ENCODE results near the gene CNN2.

Gene CNN2

GRCh38 chr19:1062387-1063029, 36.1 kb downstream of the CNN2 start:
- DNase-seq (ENCODE audit: insufficient read length) (no peak), FAIRE-seq (no peak)
- no peak for TF ChIP-seq POLR2AphosphoS5 (IDR thresholded peaks at IDR 0.05; ENCODE audit: low read depth, low read length)
- no peak for TF ChIP-seq TAF1 (IDR thresholded peaks at IDR 0.05; ENCODE audit: borderline replicate concordance, low read depth, low read length)
- no peak for TF ChIP-seq POLR2A (IDR thresholded peaks at IDR 0.05; ENCODE audit: low read depth, low read length)

- DNase-seq (ENCODE audit: insufficient read length), result no peak
- FAIRE-seq, result peak; percentile 95
- TF ChIP-seq POLR2A (IDR thresholded peaks at IDR 0.05; ENCODE audit: low read depth, low read length) (no peak), TAF1 (IDR thresholded peaks at IDR 0.05; ENCODE audit: borderline replicate concordance, low read depth, low read length) (no peak), POLR2AphosphoS5 (IDR thresholded peaks at IDR 0.05; ENCODE audit: low read depth, low read length) (no peak)
Observed at GRCh38 chr19:1063030-1063908, 36.9 kb downstream of the CNN2 start.

- DNase-seq (ENCODE audit: insufficient read length) (no peak), FAIRE-seq (no peak)
Observed at GRCh38 chr19:1063909-1064660, 37.7 kb downstream of the CNN2 start.

GRCh38 chr19:1064661-1065605, 38.5 kb downstream of the CNN2 start:
- DNase-seq (ENCODE audit: insufficient read length) (peak; percentile 81), FAIRE-seq (peak; percentile 94)
- TF ChIP-seq POLR2A (IDR thresholded peaks at IDR 0.05; ENCODE audit: low read depth, low read length), result no peak
- TF ChIP-seq POLR2AphosphoS5 (IDR thresholded peaks at IDR 0.05; ENCODE audit: low read depth, low read length), result no peak
- TF ChIP-seq TAF1 (IDR thresholded peaks at IDR 0.05; ENCODE audit: borderline replicate concordance, low read depth, low read length), result no peak

More at GRCh38 chr19:1063909-1064660, 37.7 kb downstream of the CNN2 start:
- TF ChIP-seq POLR2AphosphoS5 (IDR thresholded peaks at IDR 0.05; ENCODE audit: low read depth, low read length) (no peak), TAF1 (IDR thresholded peaks at IDR 0.05; ENCODE audit: borderline replicate concordance, low read depth, low read length) (no peak), POLR2A (IDR thresholded peaks at IDR 0.05; ENCODE audit: low read depth, low read length) (no peak)

GRCh38 chr19:1065606-1066109, 39.2 kb downstream of the CNN2 start:
- DNase-seq (ENCODE audit: insufficient read length) (no peak), FAIRE-seq (no peak)
- TF ChIP-seq TAF1 (IDR thresholded peaks at IDR 0.05; ENCODE audit: borderline replicate concordance, low read depth, low read length), result no peak
- TF ChIP-seq POLR2AphosphoS5 (IDR thresholded peaks at IDR 0.05; ENCODE audit: low read depth, low read length), result no peak
- no peak for TF ChIP-seq POLR2A (IDR thresholded peaks at IDR 0.05; ENCODE audit: low read depth, low read length)

- no peak for DNase-seq (ENCODE audit: insufficient read length)
- peak; percentile 67 for FAIRE-seq
- TF ChIP-seq POLR2AphosphoS5 (IDR thresholded peaks at IDR 0.05; ENCODE audit: low read depth, low read length) (no peak), TAF1 (IDR thresholded peaks at IDR 0.05; ENCODE audit: borderline replicate concordance, low read depth, low read length) (no peak), POLR2A (IDR thresholded peaks at IDR 0.05; ENCODE audit: low read depth, low read length) (no peak)
Observed at GRCh38 chr19:1066251-1066747, 39.9 kb downstream of the CNN2 start.

GRCh38 chr19:1066748-1067340, 40.4 kb downstream of the CNN2 start, which contains the start of gene ARHGAP45:
Gene ARHGAP45, plus strand, starts transcription at chr19:1067167. Its CDS starts 239 bp downstream, at chr19:1067406.
- TF ChIP-seq TAF1 (IDR thresholded peaks at IDR 0.05; ENCODE audit: borderline replicate concordance, low read depth, low read length), result no peak
- 0 out of 2 replicates have a peak, but pooled peaks have one; percentile 11 for TF ChIP-seq POLR2AphosphoS5 (IDR thresholded peaks at IDR 0.05; ENCODE audit: low read depth, low read length)
- DNase-seq (ENCODE audit: insufficient read length) (peak; percentile 81), FAIRE-seq (peak; percentile 91)

GRCh38 chr19:1067341-1067957, 41.0 kb downstream of the CNN2 start:
- TF ChIP-seq POLR2AphosphoS5 (IDR thresholded peaks at IDR 0.05; ENCODE audit: low read depth, low read length) (no peak), POLR2A (IDR thresholded peaks at IDR 0.05; ENCODE audit: low read depth, low read length) (0 out of 2 replicates have a peak, but pooled peaks have one; percentile 16)
- DNase-seq (ENCODE audit: insufficient read length) (no peak), FAIRE-seq (peak; percentile 68)

Data from GM12892 (cell line).